Mucosa of gallbladder (tissue), 1 donor: ENCODE measurements around the gene MYL4. TPM values are rescaled to one million over a fixed set of nuclear protein-coding genes. Genes with fewer than 3 reads are reported as not detected.
"Not testable (repeated sequence)": the region's sequence is repeated elsewhere in the genome, so short reads cannot be mapped to it uniquely, and the experiment has no call there.

Experiments
- DNase-seq: peaks from one replicate; pipeline ENCODE4 v3.0.0-alpha.2; 2020; ENCODE audit warnings: low spot score
- total RNA-seq: library from RNA; stranded (reverse); gene quantifications from one replicate; pipeline ENCODE4 v1.2.1, GENCODE V29; 2021
- donor health status: DM: no; HTN: no; CAD: no.

MYL4 gene
- total RNA-seq, 1 donor from 2014 or later, result 0.55 TPM

GRCh38 chr17:47193931-47194511 is 15.1 kb upstream of the MYL4 start:
- no peak for DNase-seq

GRCh38 chr17:47197821-47198220 is 11.3 kb upstream of the MYL4 start:
- DNase-seq, result no peak

GRCh38 chr17:47199627-47200324 is 9.4 kb upstream of the MYL4 start:
- DNase-seq, result no peak

GRCh38 chr17:47200325-47200664 is 8.9 kb upstream of the MYL4 start:
- DNase-seq, result no peak

- no peak for DNase-seq
Observed at GRCh38 chr17:47201166-47201565, 8.0 kb upstream of the MYL4 start.

GRCh38 chr17:47203984-47204721 is 5.0 kb upstream of the MYL4 start:
- no peak for DNase-seq

- no peak for DNase-seq
Observed at GRCh38 chr17:47204722-47205418, 4.3 kb upstream of the MYL4 start.

- peak; percentile 53 for DNase-seq
Observed at GRCh38 chr17:47205419-47205963, 3.7 kb upstream of the MYL4 start.

GRCh38 chr17:47207143-47208067 is 1.7 kb upstream of the MYL4 start:
- no peak for DNase-seq

GRCh38 chr17:47209499-47209898 is 351 bp downstream of the MYL4 start:
- no peak for DNase-seq

- DNase-seq, result no peak
Observed at GRCh38 chr17:47210105-47210504, 957 bp downstream of the MYL4 start.

GRCh38 chr17:47210779-47211178 is 1.6 kb downstream of the MYL4 start:
- DNase-seq, result no peak

GRCh38 chr17:47212458-47212857 is 3.3 kb downstream of the MYL4 start:
- no peak for DNase-seq

- DNase-seq, result no peak
Observed at GRCh38 chr17:47213540-47213939, 4.4 kb downstream of the MYL4 start.

- no peak for DNase-seq
Observed at GRCh38 chr17:47214931-47215330, 5.8 kb downstream of the MYL4 start.

- DNase-seq, result not testable (repeated sequence)
Observed at GRCh38 chr17:47216821-47217220, 7.7 kb downstream of the MYL4 start.

- not testable (repeated sequence) for DNase-seq
Observed at GRCh38 chr17:47217279-47217678, 8.1 kb downstream of the MYL4 start.

- DNase-seq, result no peak
Observed at GRCh38 chr17:47218896-47219430, 9.8 kb downstream of the MYL4 start.

- DNase-seq, result no peak
Observed at GRCh38 chr17:47219621-47220475, 10.7 kb downstream of the MYL4 start.

GRCh38 chr17:47220531-47220999 is 11.4 kb downstream of the MYL4 start:
- DNase-seq, result no peak
